Bronchial epithelial cell (primary cell): ENCODE measurements around the gene FOLR3. TPM values are rescaled to one million over a fixed set of nuclear protein-coding genes. Genes with fewer than 3 reads are reported as not detected.

Source experiments
- DNase-seq: peaks from one replicate; pipeline ENCODE4 v3.0.0-alpha.2; 2010; ENCODE audit warnings: low read depth
- FAIRE-seq: peaks from 2 replicates; lab custom pipeline; 2011; peaks lifted over from hg19 to GRCh38; lab: Jason Lieb, UNC
- H3K27me3 ChIP-seq: 2 replicates; pipeline ENCODE4 v1.5.1; 2011; ENCODE audit warnings: low read length; ENCODE audit not compliant: control insufficient read depth, insufficient read depth
- H3K36me3 ChIP-seq: 2 replicates; pipeline ENCODE4 v1.5.1; 2011; ENCODE audit warnings: low read length; ENCODE audit not compliant: control insufficient read depth, insufficient read depth
- H3K4me3 ChIP-seq: 2 replicates; pipeline ENCODE4 v1.5.1; 2011; ENCODE audit warnings: mild to moderate bottlenecking, low read depth, low read length, control low read depth
- total RNA-seq: library from RNA; depleted of rRNA; stranded (reverse); fragments of >200 nt; gene quantifications from 2 replicates; pipeline ENCODE4 v1.2.1, GENCODE V29; 2014
- TF ChIP-seq, protein P1 (sequence below): IDR thresholded peaks from 2 replicates; pipeline ENCODE4 v1.5.1; 2011; ENCODE audit warnings: mild to moderate bottlenecking, moderate library complexity, low read length, control low read depth, inconsistent platforms; ENCODE audit not compliant: insufficient read depth, severe bottlenecking

Gene FOLR3
- total RNA-seq, 1 donor from 2014 or later, result 11.3 TPM

DNA sequence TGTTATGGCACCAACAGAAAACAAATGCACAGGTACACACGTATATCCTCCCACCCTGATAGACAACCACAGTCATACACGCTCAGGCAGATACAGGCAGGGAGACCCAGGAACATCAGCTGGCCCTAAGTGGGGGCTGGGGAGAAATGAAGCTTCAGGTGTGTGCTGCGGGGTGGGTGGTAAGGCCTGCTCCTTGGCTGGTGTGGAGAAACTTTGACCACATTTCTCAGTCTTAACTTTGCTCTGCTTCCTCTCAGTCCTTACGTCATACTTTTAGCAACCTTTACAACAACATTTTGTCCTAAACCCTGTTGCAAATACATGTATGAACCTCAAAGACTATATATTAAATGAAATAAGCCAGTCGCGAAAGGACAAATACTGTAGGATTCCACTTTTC is 16.3 kb upstream of the FOLR3 start:
- DNase-seq (no peak), FAIRE-seq (no peak)
- Histone ChIP-seq H3K4me3 (no peak overlapping the region), H3K36me3 (peaks cover 1% of the 10 kb centered on the region), H3K27me3 (no peaks in the 10 kb centered on the region)
- TF ChIP-seq, protein P1, sequence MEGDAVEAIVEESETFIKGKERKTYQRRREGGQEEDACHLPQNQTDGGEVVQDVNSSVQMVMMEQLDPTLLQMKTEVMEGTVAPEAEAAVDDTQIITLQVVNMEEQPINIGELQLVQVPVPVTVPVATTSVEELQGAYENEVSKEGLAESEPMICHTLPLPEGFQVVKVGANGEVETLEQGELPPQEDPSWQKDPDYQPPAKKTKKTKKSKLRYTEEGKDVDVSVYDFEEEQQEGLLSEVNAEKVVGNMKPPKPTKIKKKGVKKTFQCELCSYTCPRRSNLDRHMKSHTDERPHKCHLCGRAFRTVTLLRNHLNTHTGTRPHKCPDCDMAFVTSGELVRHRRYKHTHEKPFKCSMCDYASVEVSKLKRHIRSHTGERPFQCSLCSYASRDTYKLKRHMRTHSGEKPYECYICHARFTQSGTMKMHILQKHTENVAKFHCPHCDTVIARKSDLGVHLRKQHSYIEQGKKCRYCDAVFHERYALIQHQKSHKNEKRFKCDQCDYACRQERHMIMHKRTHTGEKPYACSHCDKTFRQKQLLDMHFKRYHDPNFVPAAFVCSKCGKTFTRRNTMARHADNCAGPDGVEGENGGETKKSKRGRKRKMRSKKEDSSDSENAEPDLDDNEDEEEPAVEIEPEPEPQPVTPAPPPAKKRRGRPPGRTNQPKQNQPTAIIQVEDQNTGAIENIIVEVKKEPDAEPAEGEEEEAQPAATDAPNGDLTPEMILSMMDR, result no peak

DNA sequence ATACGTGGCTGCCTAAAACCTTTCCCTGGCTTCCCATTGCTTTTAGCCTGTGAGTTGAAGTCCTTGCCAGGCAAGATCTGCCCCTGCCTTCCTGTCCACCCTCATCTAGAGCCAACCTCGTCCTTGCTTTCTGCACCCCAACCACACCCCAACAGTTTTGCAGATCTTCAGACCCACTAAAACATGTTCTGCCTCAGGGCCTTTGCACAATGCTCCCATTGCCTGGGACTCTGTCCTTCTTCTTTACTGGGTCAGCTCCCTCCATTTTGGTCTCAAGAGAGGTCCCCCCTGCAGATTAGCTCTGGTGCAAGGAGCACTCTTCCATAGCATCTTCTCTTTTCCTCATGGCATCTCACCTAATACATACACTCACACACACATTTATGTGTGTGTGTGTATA is 14.6 kb upstream of the FOLR3 start:
- H3K36me3 ChIP-seq, result peaks cover 1% of the 10 kb centered on the region

DNA sequence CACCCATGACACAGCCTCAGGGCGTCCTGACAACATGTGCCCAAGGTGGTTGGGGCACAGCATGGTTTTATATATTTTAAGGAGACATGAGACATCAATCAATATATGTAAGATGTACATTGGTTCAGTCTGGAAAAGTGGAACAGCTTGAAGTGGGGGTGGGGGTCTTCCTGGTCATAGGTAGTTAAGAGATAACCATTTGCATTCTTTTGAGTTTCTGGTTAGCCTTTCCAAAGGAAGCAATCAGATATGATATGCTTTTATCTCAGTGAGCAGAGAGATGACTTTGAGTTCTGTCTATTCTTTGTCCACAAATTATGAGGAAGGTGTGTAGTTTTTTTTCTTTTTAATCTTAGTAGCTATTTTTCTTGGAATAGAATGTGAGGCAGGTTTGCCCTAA is 12.9 kb upstream of the FOLR3 start:
- DNase-seq (no peak), FAIRE-seq (no peak)

More for the DNA sequence above, 14.6 kb upstream of the FOLR3 start:
- DNase-seq (no peak), FAIRE-seq (no peak)
- Histone ChIP-seq H3K27me3 (no peaks in the 10 kb centered on the region), H3K4me3 (no peak overlapping the region)
- TF ChIP-seq, protein P1, result no peak

DNA sequence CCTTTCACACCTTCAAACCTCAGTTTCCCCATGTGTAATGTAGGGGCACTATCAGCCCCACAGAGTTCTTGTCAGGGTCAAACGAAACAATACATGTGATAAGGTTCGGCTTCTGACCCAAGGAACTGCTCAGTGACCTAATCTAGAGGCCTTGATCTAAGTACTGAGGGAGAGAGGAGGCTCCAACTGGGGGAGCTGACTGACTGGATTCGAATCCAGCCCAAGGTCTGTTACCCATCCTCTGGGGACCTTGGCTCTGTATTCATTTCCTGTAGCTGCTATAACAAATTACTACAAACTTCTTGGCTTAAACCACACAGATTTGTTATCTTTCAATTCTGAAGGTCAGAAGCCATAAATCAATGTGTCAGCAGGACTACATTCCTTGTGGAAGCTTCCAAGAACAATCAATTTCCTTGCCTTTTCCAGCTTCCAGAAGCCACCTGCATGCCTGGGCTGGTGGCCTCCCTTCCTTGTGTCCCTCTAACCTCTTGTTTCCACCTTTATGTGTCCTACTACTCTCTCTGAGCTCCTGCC is 12.3 kb upstream of the FOLR3 start:
- FAIRE-seq (no peak), DNase-seq (no peak)
- Histone ChIP-seq H3K4me3 (no peak overlapping the region), H3K27me3 (no peaks in the 10 kb centered on the region), H3K36me3 (peaks cover 1% of the 10 kb centered on the region)
- TF ChIP-seq, protein P1, result no peak

More for the DNA sequence above, 12.9 kb upstream of the FOLR3 start:
- H3K4me3 ChIP-seq, result no peak overlapping the region
- no peaks in the 10 kb centered on the region for H3K27me3 ChIP-seq
- TF ChIP-seq, protein P1, result no peak
- H3K36me3 ChIP-seq, result peaks cover 1% of the 10 kb centered on the region

DNA sequence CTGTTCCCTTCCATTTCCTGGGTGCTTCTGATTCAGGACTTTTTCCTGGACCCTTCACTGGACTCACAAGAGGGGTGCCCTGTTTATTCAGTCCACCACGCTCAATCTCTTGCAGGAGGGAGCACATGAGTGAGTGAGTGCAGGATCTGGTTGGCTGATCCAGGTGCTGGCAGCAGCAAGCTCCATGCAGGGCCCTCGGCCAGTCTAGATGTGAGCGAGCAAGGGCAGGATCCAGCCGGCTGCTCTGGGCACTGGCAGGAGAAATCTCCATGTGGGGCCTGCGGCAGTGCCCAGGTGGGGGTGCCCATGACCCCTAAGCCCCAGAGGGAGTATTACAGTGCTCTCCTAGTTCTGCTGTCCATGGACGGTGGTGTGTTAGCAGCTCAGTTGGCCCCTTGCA is 11.5 kb upstream of the FOLR3 start:
- no peaks in the 10 kb centered on the region for H3K27me3 ChIP-seq
- no peak for FAIRE-seq
- no peak for DNase-seq
- peaks cover 1% of the 10 kb centered on the region for H3K36me3 ChIP-seq
- H3K4me3 ChIP-seq, result no peak overlapping the region
- TF ChIP-seq, protein P1, result no peak

DNA sequence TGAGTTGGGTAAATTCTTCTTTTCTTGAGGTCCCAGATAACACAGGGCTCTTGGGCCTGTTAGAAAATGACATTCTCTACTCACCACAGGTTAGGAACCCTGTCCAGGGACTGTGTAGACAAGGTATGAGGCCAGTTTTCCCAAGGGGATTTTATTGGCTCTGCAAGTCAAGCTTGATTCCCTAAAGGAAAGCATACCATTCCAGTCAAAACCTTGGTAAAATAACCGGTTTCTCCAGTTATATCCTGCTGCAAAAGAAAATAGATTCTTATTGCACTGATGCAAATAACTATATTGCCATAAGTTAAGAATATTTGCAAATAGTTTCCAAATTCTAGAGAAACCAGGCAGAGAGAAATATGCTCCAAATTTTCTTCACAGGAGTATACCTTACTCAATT is 9.6 kb upstream of the FOLR3 start:
- H3K36me3 ChIP-seq, result no peaks in the 10 kb centered on the region
- TF ChIP-seq, protein P1, result no peak
- no peak for DNase-seq
- no peak overlapping the region for H3K4me3 ChIP-seq
- FAIRE-seq, result no peak
- no peaks in the 10 kb centered on the region for H3K27me3 ChIP-seq
